HEK293 (cell line): ENCODE data around the gene MSANTD2.

Experiments used
- CTCF ChIA-PET: fragments of 350-600 bp; formaldehyde crosslinking; extraction: SDS; loops from one replicate; lab custom pipeline; 2021; ENCODE audit warnings: antibody characterized with exemption; lab: Yijun Ruan, JAX
- POLR2A ChIA-PET: fragments of 300-600 bp; formaldehyde crosslinking; extraction: SDS; loops from one replicate; lab custom pipeline; 2020; ENCODE audit warnings: antibody characterized with exemption, inconsistent platforms; lab: Yijun Ruan, JAX
- H3K27ac ChIP-seq: fragments of 200-500 bp; sonication (Bioruptor generic); 2 replicates; pipeline ENCODE4 v1.5.1; 2014; ENCODE audit warnings: low read depth, low read length, control low read depth, inconsistent platforms; ENCODE audit errors: extremely low read depth
- H3K36me3 ChIP-seq, 2 experiments: fragments of 200-500 bp in 1 of 2; sonication (Bioruptor generic) in 1 of 2; 1 replicate in 1 of 2; 2 replicates in 1 of 2; pipeline ENCODE4 v1.5.1; 2014 to 2017; ENCODE audit warnings: inconsistent platforms in 2 of 2, low read length in 2 of 2; ENCODE audit not compliant: control insufficient read depth in 2 of 2, insufficient read depth in 1 of 2
- H3K4me1 ChIP-seq: fragments of 200-500 bp; sonication (Bioruptor generic); 2 replicates; pipeline ENCODE4 v1.5.1; 2014; ENCODE audit warnings: mild to moderate bottlenecking, low read length, inconsistent platforms; ENCODE audit not compliant: control insufficient read depth, insufficient read depth
- H3K4me3 ChIP-seq: 2 replicates; pipeline ENCODE4 v1.5.1; 2011; ENCODE audit warnings: low read depth, mild to moderate bottlenecking, control low read depth, low read length, moderate library complexity
- H3K9me3 ChIP-seq: fragments of 200-500 bp; sonication (Bioruptor generic); 2 replicates; pipeline ENCODE4 v1.5.1; 2014; ENCODE audit warnings: low read depth, low read length, inconsistent platforms; ENCODE audit not compliant: control insufficient read depth, insufficient read depth
- EGR2 ChIP-seq: fragments of 450-650 bp; formaldehyde crosslinking; IDR thresholded peaks from 2 replicates; pipeline ENCODE4 v1.5.1; 2016; ENCODE audit warnings: low read depth, missing biosample characterization, missing genetic modification characterization
- GLIS2 ChIP-seq: fragments of 450-650 bp; formaldehyde crosslinking; IDR thresholded peaks from 2 replicates; pipeline ENCODE4 v1.5.1; 2016; ENCODE audit warnings: missing biosample characterization, missing genetic modification characterization
- RBAK ChIP-seq: fragments of 450-650 bp; formaldehyde crosslinking; IDR thresholded peaks from 2 replicates; pipeline ENCODE4 v1.5.1; 2016; ENCODE audit warnings: missing biosample characterization, missing genetic modification characterization
- ZBTB48 ChIP-seq: fragments of 450-650 bp; formaldehyde crosslinking; IDR thresholded peaks from 2 replicates; pipeline ENCODE4 v1.5.1; 2016; ENCODE audit warnings: missing biosample characterization, missing genetic modification characterization
- ZFHX2 ChIP-seq: fragments of 450-650 bp; formaldehyde crosslinking; conservative IDR thresholded peaks from 2 replicates; pipeline ENCODE4 v1.5.1; 2016; ENCODE audit warnings: missing biosample characterization, missing genetic modification characterization
- ZNF221 ChIP-seq: fragments of 450-650 bp; formaldehyde crosslinking; IDR thresholded peaks from 2 replicates; pipeline ENCODE4 v1.5.1; 2017; ENCODE audit warnings: missing biosample characterization, missing genetic modification characterization, borderline replicate concordance
- ZNF324 ChIP-seq: fragments of 450-650 bp; formaldehyde crosslinking; IDR thresholded peaks from 2 replicates; pipeline ENCODE4 v1.5.1; 2016; ENCODE audit warnings: missing biosample characterization, missing genetic modification characterization
- ZNF341 ChIP-seq: fragments of 450-650 bp; formaldehyde crosslinking; IDR thresholded peaks from 2 replicates; pipeline ENCODE4; 2016; ENCODE audit warnings: low read depth, missing biosample characterization, missing genetic modification characterization
- ZNF354C ChIP-seq: fragments of 450-650 bp; formaldehyde crosslinking; IDR thresholded peaks from 2 replicates; pipeline ENCODE4 v1.5.1; 2016; ENCODE audit warnings: missing biosample characterization, missing genetic modification characterization, low read depth, borderline replicate concordance
- ZNF366 ChIP-seq: fragments of 450-650 bp; formaldehyde crosslinking; conservative IDR thresholded peaks from 2 replicates; pipeline ENCODE4 v1.5.1; 2016; ENCODE audit warnings: missing biosample characterization, missing genetic modification characterization
- ZNF623 ChIP-seq: fragments of 450-650 bp; formaldehyde crosslinking; IDR thresholded peaks from 2 replicates; pipeline ENCODE4 v1.5.1; 2016; ENCODE audit warnings: missing biosample characterization, missing genetic modification characterization
- ZNF629 ChIP-seq: fragments of 450-650 bp; formaldehyde crosslinking; IDR thresholded peaks from 2 replicates; pipeline ENCODE4 v1.5.1; 2017; ENCODE audit warnings: missing biosample characterization, missing genetic modification characterization
- ZNF664 ChIP-seq: fragments of 450-650 bp; formaldehyde crosslinking; IDR thresholded peaks from 2 replicates; pipeline ENCODE4 v1.5.1; 2016; ENCODE audit warnings: missing biosample characterization, missing genetic modification characterization
- ZNF837 ChIP-seq: fragments of 450-650 bp; formaldehyde crosslinking; IDR thresholded peaks from 2 replicates; pipeline ENCODE4 v1.5.1; 2016; ENCODE audit warnings: missing biosample characterization, missing genetic modification characterization
- ZXDB ChIP-seq: fragments of 450-650 bp; formaldehyde crosslinking; IDR thresholded peaks from 2 replicates; pipeline ENCODE4 v1.5.1; 2016; ENCODE audit warnings: missing biosample characterization, missing genetic modification characterization
- TF ChIP-seq, protein P1 (sequence below): fragments of 450-650 bp; formaldehyde crosslinking; IDR thresholded peaks from 2 replicates; pipeline ENCODE4 v1.5.1; 2016; ENCODE audit warnings: missing biosample characterization, missing genetic modification characterization
- TF ChIP-seq, protein P2 (sequence below): fragments of 450-650 bp; formaldehyde crosslinking; IDR thresholded peaks from 2 replicates; pipeline ENCODE4 v1.5.1; 2016; ENCODE audit warnings: missing biosample characterization, missing genetic modification characterization
- TF ChIP-seq, protein P3 (sequence below): fragments of 450-650 bp; formaldehyde crosslinking; IDR thresholded peaks from 2 replicates; pipeline ENCODE4 v1.5.1; 2016; ENCODE audit warnings: missing biosample characterization, missing genetic modification characterization
- TF ChIP-seq, protein P4 (sequence below): fragments of 450-650 bp; formaldehyde crosslinking; IDR thresholded peaks from 2 replicates; pipeline ENCODE4 v1.5.1; 2017; ENCODE audit warnings: missing biosample characterization, mild to moderate bottlenecking, missing genetic modification characterization, moderate library complexity
- TF ChIP-seq, protein P5 (sequence below): fragments of 450-650 bp; formaldehyde crosslinking; IDR thresholded peaks from 2 replicates; pipeline ENCODE4 v1.5.1; 2017; ENCODE audit warnings: missing biosample characterization, missing genetic modification characterization
- TF ChIP-seq, protein P6 (sequence below): fragments of 450-650 bp; formaldehyde crosslinking; IDR thresholded peaks from 2 replicates; pipeline ENCODE4 v1.5.1; 2016; ENCODE audit warnings: missing biosample characterization, missing genetic modification characterization

Gene MSANTD2

DNA sequence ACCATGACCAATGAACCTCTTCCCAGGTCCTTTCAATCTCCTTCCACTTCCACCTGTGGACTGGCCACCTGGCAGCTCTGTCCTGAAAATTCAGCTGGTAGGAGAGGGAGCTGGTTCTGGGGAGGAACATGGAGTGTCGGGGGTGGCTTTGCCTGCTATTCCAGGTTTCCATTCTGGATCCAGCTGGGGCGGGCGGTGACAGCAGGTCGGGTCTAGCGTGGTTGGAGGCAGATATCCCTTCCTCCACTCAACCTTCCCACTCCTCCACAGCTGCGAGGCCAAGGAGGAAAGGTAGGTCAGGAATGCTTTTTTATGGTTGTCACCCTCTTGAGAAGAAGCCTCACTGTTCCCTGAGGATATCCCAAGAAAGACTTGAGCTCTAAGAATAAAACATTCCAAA, 57.2 kb downstream of the MSANTD2 start:
- TF ChIP-seq ZNF623 (tag by site-specific recombination) = no peak
- TF ChIP-seq EGR2 = peak; percentile 29; the same call in 1 of the 2 replicates
- Histone ChIP-seq H3K36me3 (no peaks in the 10 kb centered on the region), H3K4me3 (no peak overlapping the region), H3K4me1 (no peaks in the 10 kb centered on the region; the same call in 1 of the 2 replicates), H3K27ac (no peak overlapping the region), H3K9me3 (no peaks in the 10 kb centered on the region)
- ChIA-PET POLR2A (interaction anchor here (1.5 kb wide), 1 partner anchor 10 kb away, joined by 9 read pairs; the partner anchor contains the start of gene VSIG2), CTCF (interaction anchor here (0.7 to 3.0 kb wide), 5 partner anchors 13 to 133 kb away, joined by 3 to 13 read pairs (median 3); no protein-coding TSS in a partner anchor)

DNA sequence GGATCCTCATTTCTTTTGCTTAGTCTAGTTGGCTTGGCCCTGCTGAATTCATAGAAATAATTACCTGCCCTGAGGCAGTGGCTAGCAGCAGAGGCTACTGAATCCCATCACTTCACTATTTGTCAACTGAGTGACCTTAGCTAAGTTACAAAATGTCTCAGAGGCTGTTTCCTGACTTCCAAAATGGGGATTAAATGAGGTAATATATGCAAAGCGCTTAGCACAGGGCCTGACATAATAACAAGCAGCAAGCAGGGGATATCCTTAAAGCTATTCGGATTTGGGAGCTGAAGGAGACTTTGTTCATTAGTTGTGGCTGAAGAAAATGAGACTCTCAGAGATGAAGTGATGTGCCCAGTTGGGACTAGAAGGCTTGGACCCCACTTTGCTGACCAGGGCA, 57.7 kb downstream of the MSANTD2 start:
- no peak overlapping the region for H3K27ac ChIP-seq
- no peaks in the 10 kb centered on the region; the same call in 1 of the 2 replicates for H3K4me1 ChIP-seq
- ChIA-PET CTCF (interaction anchor here (0.7 to 3.0 kb wide), 5 partner anchors 13 to 134 kb away, joined by 3 to 13 read pairs (median 3); no protein-coding TSS in a partner anchor), POLR2A (no interaction called here)
- H3K9me3 ChIP-seq = no peaks in the 10 kb centered on the region
- no peak overlapping the region for H3K4me3 ChIP-seq
- TF ChIP-seq, protein P1, sequence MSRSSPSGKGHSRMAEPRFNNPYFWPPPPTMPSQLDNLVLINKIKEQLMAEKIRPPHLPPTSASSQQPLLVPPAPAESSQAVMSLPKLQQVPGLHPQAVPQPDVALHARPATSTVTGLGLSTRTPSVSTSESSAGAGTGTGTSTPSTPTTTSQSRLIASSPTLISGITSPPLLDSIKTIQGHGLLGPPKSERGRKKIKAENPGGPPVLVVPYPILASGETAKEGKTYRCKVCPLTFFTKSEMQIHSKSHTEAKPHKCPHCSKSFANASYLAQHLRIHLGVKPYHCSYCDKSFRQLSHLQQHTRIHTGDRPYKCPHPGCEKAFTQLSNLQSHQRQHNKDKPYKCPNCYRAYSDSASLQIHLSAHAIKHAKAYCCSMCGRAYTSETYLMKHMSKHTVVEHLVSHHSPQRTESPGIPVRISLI = no peak
- TF ChIP-seq, protein P2, sequence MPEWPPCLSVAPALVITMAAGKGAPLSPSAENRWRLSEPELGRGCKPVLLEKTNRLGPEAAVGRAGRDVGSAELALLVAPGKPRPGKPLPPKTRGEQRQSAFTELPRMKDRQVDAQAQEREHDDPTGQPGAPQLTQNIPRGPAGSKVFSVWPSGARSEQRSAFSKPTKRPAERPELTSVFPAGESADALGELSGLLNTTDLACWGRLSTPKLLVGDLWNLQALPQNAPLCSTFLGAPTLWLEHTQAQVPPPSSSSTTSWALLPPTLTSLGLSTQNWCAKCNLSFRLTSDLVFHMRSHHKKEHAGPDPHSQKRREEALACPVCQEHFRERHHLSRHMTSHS = no peak
- no peak for TF ChIP-seq ZNF324 (tag by site-specific recombination)
- TF ChIP-seq ZNF664 (tag by site-specific recombination) = peak; percentile 73
- no peak for TF ChIP-seq ZNF354C (tag by site-specific recombination)
- TF ChIP-seq, protein P3, sequence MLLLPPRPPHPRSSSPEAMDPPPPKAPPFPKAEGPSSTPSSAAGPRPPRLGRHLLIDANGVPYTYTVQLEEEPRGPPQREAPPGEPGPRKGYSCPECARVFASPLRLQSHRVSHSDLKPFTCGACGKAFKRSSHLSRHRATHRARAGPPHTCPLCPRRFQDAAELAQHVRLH (tag by site-specific recombination) = no peak
- H3K36me3 ChIP-seq = no peaks in the 10 kb centered on the region

GRCh38 chr11:124740277-124740882, 59.8 kb downstream of the MSANTD2 start:
- ChIA-PET CTCF (interaction anchor here (0.5 to 1.4 kb wide), 10 partner anchors 8 to 1059 kb away, joined by 3 to 4 read pairs (median 3); no protein-coding TSS in a partner anchor), POLR2A (interaction anchor here (0.8 to 1.4 kb wide), 8 partner anchors 12 to 118 kb away, joined by 3 to 9 read pairs (median 4); partner anchors contain the start of genes MSANTD2, SIAE, SPA17 and TBRG1)
- Histone ChIP-seq H3K9me3 (no peaks in the 10 kb centered on the region), H3K4me1 (no peaks in the 10 kb centered on the region; the same call in 1 of the 2 replicates), H3K4me3 (peak overlapping the region; percentile 59), H3K27ac (no peak overlapping the region), H3K36me3 (no peaks in the 10 kb centered on the region)
- TF ChIP-seq, protein P4, sequence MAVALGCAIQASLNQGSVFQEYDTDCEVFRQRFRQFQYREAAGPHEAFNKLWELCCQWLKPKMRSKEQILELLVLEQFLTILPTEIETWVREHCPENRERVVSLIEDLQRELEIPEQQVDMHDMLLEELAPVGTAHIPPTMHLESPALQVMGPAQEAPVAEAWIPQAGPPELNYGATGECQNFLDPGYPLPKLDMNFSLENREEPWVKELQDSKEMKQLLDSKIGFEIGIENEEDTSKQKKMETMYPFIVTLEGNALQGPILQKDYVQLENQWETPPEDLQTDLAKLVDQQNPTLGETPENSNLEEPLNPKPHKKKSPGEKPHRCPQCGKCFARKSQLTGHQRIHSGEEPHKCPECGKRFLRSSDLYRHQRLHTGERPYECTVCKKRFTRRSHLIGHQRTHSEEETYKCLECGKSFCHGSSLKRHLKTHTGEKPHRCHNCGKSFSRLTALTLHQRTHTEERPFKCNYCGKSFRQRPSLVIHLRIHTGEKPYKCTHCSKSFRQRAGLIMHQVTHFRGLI (tag by site-specific recombination) = 0 out of 2 replicates have a peak, but pooled peaks have one; percentile 28
- TF ChIP-seq ZXDB (no peak), ZNF837 (tag by site-specific recombination) (no peak), ZBTB48 (tag by site-specific recombination) (no peak), ZNF629 (tag by site-specific recombination) (no peak), GLIS2 (tag by site-specific recombination) (0 out of 2 replicates have a peak, but pooled peaks have one; percentile 50), ZNF221 (tag by site-specific recombination) (no peak), ZNF366 (tag by site-specific recombination) (peak; percentile 59), ZFHX2 (tag by site-specific recombination) (peak; percentile 76), ZNF341 (peak; percentile 28; the same call in 1 of the 2 replicates), EGR2 (peak; percentile 68), RBAK (tag by site-specific recombination) (no peak)
- TF ChIP-seq, protein P5, sequence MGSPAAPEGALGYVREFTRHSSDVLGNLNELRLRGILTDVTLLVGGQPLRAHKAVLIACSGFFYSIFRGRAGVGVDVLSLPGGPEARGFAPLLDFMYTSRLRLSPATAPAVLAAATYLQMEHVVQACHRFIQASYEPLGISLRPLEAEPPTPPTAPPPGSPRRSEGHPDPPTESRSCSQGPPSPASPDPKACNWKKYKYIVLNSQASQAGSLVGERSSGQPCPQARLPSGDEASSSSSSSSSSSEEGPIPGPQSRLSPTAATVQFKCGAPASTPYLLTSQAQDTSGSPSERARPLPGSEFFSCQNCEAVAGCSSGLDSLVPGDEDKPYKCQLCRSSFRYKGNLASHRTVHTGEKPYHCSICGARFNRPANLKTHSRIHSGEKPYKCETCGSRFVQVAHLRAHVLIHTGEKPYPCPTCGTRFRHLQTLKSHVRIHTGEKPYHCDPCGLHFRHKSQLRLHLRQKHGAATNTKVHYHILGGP = no peak
- TF ChIP-seq, protein P6, sequence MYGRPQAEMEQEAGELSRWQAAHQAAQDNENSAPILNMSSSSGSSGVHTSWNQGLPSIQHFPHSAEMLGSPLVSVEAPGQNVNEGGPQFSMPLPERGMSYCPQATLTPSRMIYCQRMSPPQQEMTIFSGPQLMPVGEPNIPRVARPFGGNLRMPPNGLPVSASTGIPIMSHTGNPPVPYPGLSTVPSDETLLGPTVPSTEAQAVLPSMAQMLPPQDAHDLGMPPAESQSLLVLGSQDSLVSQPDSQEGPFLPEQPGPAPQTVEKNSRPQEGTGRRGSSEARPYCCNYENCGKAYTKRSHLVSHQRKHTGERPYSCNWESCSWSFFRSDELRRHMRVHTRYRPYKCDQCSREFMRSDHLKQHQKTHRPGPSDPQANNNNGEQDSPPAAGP = peak; percentile 14; the same call in 1 of the 2 replicates
